ENCODE results near the gene EFL1.

DNA sequence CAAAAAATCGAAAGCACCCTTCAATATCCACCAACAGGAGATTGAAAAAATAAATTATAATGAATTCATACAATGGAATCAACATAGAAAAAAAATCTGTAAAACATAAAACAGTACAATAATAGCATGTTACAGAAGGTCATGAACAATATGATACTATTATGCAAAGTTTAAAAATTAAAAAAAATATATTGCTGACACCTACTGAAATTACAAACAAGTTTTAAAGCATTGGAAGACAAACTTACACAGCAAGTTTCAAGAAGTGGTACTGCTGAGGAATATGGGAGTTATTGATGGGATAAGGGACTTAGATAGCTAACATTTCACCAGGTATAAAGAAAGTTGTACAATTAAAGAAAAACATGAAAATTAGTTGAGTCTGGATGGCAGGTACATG, 89.4 kb downstream of the EFL1 start:
- TF ChIP-seq RAD21 (conservative IDR thresholded peaks at IDR 0.05 in 1 of 2, IDR thresholded peaks at IDR 0.05 in 1 of 2) = no peak
- no peak for TF ChIP-seq ESRRA (IDR thresholded peaks at IDR 0.05; ENCODE audit: borderline replicate concordance, low read length)
- TF ChIP-seq JUNB (IDR thresholded peaks at IDR 0.05) = no peak
- TF ChIP-seq, protein P1, sequence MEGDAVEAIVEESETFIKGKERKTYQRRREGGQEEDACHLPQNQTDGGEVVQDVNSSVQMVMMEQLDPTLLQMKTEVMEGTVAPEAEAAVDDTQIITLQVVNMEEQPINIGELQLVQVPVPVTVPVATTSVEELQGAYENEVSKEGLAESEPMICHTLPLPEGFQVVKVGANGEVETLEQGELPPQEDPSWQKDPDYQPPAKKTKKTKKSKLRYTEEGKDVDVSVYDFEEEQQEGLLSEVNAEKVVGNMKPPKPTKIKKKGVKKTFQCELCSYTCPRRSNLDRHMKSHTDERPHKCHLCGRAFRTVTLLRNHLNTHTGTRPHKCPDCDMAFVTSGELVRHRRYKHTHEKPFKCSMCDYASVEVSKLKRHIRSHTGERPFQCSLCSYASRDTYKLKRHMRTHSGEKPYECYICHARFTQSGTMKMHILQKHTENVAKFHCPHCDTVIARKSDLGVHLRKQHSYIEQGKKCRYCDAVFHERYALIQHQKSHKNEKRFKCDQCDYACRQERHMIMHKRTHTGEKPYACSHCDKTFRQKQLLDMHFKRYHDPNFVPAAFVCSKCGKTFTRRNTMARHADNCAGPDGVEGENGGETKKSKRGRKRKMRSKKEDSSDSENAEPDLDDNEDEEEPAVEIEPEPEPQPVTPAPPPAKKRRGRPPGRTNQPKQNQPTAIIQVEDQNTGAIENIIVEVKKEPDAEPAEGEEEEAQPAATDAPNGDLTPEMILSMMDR (IDR thresholded peaks at IDR 0.05) = no peak
- TF ChIP-seq, protein P2, sequence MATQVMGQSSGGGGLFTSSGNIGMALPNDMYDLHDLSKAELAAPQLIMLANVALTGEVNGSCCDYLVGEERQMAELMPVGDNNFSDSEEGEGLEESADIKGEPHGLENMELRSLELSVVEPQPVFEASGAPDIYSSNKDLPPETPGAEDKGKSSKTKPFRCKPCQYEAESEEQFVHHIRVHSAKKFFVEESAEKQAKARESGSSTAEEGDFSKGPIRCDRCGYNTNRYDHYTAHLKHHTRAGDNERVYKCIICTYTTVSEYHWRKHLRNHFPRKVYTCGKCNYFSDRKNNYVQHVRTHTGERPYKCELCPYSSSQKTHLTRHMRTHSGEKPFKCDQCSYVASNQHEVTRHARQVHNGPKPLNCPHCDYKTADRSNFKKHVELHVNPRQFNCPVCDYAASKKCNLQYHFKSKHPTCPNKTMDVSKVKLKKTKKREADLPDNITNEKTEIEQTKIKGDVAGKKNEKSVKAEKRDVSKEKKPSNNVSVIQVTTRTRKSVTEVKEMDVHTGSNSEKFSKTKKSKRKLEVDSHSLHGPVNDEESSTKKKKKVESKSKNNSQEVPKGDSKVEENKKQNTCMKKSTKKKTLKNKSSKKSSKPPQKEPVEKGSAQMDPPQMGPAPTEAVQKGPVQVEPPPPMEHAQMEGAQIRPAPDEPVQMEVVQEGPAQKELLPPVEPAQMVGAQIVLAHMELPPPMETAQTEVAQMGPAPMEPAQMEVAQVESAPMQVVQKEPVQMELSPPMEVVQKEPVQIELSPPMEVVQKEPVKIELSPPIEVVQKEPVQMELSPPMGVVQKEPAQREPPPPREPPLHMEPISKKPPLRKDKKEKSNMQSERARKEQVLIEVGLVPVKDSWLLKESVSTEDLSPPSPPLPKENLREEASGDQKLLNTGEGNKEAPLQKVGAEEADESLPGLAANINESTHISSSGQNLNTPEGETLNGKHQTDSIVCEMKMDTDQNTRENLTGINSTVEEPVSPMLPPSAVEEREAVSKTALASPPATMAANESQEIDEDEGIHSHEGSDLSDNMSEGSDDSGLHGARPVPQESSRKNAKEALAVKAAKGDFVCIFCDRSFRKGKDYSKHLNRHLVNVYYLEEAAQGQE (IDR thresholded peaks at IDR 0.05) = no peak
- TF ChIP-seq, protein P3, sequence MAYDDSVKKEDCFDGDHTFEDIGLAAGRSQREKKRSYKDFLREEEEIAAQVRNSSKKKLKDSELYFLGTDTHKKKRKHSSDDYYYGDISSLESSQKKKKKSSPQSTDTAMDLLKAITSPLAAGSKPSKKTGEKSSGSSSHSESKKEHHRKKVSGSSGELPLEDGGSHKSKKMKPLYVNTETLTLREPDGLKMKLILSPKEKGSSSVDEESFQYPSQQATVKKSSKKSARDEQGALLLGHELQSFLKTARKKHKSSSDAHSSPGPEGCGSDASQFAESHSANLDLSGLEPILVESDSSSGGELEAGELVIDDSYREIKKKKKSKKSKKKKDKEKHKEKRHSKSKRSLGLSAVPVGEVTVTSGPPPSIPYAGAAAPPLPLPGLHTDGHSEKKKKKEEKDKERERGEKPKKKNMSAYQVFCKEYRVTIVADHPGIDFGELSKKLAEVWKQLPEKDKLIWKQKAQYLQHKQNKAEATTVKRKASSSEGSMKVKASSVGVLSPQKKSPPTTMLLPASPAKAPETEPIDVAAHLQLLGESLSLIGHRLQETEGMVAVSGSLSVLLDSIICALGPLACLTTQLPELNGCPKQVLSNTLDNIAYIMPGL (CRISPR knock-in tag; IDR thresholded peaks at IDR 0.05; ENCODE audit: borderline replicate concordance) = no peak
- TF ChIP-seq RNF2 (IDR thresholded peaks at IDR 0.05; ENCODE audit: borderline replicate concordance, low read depth) = no peak
